GM18909 (cell line): Measurements from ENCODE around the gene NPAS2.

Experiments used
- ATAC-seq: cut with Tn5 transposase; IDR thresholded peaks from one replicate; pipeline ENCODE4 v1.9.1; 2021; ENCODE audit warnings: mild to moderate bottlenecking; ENCODE audit not compliant: unreplicated experiment, poor library complexity

NPAS2 gene

DNA sequence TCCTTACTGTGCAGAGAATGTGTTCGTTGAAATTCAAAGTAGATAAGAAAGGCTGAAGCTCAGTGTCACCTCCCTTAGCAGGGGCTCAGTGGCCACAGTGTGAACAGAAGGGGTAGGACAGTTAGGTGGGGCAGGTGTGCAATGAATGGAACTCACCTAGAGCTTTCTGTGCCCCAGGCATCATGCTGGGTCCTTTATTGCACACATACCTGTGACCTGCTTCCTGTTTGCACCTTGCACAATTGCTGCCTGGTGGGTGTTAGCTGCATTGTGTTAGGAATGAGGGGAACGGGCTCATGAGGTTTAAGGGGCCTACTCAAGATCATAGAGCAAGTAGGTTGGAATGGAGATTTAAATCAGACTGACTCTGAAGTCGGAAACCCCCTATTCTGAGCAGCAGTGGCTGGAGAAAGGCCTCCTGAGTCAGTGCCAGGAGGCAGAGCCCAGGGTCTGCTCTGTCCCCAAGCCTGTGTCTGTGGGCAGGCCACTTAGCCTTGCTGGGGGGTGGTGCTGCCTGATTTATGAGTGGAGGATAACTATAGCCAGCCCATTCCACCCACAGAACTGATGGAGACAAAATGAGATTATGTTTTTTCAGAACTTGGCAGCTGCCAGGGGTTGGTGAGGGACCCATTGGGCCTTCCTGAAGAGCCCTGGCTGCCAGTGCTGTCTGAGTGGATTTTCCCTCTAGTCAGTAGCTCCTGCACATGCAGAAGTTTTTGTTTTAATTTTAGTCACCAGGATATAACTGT lies 76.2 kb downstream of the NPAS2 start:
- no peak for ATAC-seq

DNA sequence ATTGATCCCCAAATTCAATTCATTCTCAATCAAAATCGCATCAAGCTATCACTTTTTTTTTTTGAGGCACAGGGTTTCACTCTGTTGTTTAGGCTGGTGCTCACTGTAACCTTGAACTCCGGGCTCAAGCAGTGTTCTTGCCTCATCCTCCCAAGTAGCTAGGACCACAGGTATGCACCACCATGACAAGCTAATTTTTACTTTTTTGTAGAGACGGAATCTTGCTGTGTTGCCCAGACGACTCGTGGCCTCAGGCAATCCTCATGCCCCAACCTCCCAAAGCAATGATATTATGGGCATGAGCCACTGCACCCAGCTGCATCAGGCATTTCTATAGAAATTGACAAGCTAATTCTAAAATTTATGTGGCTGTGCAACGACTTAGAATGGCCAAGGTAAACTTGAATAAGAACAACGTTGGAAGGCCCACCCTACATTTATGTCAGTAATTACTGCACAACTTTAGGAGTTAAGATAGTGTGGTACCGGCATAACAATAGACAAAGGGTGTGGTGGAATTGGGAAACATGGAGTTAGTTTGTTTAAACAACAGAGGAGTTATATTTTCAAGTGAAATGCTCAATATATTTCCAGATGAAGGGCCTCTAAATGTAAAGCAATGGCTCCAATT lies 78.2 kb downstream of the NPAS2 start:
- ATAC-seq, result no peak

DNA sequence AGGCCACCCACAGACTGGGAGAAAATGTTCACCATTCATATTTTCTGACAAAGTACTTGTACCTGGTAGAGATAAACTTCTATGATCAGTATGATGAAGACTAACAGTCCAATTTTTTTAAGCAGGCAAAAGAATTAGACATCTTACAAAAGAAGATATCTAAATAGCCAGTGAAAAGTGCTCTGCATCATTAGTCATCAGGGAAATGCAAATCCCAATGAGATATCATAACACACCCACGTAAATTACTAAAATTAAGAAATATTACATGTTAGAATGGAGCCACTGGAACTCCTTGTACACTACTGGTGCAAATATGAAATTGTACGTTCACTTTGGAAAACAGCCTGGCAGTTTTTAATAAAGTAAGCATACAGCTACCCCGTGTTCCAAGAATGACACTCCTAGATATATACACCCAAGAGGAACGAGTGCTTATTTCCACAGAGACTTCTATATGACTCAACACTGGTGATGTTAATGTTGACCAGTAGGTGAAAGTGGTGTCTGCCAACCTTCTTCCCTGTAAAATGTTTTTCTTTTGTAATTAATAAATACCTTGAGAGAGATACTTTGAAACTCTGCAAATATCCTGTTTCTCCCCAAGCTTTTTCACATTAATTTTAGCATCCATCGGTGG lies 80.3 kb downstream of the NPAS2 start:
- no peak for ATAC-seq

DNA sequence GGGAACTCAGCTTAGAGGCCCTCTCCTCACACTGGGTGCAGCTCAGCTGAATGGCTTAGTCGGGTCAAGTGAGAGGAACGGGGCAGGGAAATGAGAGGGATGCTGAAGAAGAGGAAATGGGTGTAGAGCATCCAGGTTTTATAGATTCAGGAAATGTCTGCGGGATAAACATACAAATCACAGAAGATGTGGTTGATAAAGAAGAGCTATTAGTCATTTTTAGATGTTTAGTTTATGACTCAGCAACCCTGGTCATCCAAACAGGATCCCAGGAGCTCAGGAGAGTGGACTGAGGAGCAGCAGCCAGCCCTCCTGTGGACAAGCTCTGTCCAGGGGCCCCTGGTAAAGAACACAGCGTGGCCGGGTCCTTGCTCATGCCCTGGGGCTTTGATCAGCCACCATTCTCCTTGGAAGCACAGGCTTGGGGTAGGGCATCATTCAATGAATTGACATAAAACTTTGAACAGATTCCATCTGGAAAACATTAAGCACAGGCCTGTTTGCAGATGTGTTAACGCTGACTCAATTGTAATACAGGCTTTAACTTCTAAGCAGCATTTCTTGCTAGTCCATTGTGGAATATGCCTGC lies 83.0 kb downstream of the NPAS2 start:
- no peak for ATAC-seq

DNA sequence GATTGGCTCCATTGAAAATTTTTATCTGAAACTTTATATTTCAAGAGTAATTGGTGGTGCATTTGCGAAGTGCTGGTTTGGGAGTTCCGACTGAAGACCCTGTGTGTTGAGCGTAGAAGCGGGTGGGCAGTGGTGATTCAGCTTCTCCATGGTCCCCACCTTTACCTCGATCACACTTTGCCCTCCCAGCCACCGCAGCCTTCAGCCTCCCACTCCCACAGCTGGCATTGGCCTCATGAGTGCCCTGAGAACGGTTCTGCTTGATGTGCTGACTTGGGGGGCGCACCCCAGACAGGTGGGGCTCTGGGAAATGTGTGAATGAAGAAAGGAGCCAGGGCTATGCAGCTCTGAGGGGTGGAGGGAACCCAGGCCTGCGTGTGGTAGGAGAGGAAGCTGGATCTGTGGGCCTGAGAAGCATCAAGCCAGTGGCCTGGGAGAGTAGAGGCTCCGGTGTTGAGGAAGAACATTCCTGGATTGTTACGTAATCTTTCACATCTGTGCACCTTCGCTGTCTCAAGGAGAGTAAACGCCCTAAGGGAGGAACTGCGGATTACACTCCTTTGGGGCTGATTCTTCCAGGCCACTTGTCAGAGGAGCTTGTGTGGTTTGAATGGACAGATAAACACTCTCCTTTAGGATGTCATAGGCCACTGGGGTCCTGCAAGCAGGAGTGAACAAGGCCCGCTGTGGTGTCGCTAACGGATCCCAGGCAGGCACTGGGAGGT lies 83.8 kb downstream of the NPAS2 start:
- no peak for ATAC-seq

DNA sequence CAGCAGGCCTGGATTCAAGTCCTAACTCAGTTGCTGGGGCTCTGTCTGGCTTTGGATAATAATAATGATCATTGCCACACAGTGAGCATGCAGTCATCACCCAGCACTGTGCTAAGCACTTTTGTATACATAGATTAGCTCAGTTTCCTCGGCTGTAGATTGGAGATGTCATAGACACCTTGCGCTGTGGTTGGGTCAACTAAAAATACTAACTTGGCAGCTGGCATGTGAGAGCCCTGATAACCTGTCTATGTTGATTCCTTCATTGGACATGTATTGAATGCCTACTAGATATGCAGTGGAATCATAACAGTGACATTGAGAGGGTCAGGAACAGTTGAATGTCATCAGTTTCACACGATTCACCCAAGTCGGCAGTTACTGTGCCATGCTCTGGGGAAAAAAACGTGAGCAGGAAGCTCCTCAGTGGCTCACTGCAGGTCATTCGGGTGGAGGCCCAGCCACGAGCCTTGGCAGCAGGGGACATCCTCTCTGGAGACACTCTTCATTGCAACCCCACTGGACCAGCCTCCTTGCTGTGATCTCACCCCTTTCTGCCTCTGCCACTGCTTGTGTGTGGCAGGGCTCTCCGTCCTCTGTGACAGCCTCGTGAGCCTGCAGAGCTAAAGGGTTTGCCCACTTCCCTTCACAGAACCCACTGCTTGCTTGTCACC lies 85.3 kb downstream of the NPAS2 start:
- no peak for ATAC-seq

DNA sequence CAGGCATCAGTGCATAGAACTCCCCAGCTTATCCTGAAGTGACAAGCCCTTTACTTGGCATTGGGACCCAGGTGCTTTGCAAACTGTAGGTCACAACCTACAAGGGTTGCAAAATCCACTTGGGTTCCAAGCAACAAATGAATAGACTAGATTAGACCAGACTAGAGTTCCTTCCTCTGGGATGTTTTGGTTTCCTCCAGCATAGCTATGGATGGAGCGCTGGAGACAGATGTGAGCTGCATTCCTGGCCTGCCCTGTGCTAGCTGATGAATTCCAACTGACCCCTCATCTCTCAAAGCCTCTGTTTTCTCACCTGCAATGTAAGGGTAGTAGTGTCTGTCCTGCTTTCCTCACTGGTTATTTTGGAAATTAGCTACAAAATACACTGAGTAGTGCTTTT lies 86.2 kb downstream of the NPAS2 start:
- no peak for ATAC-seq

DNA sequence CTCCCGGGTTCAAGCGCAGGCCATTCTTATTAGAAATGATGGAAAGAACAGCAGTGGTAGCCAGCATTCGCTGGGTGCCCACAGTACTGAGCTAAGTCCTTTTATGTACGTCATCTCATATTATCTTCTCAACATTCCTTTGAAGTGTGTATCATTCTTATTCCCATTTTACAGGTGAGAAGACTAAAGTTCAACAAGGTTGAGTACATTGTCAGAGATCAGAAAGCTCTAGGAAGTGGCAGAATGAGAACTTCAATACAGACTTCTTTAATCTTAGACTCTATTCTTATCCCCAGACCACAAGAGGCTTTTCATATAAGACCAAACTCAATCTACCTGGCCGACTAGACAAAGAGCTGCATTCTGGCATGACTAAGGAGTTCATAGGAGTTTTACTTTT lies 86.7 kb downstream of the NPAS2 start:
- ATAC-seq, result no peak

DNA sequence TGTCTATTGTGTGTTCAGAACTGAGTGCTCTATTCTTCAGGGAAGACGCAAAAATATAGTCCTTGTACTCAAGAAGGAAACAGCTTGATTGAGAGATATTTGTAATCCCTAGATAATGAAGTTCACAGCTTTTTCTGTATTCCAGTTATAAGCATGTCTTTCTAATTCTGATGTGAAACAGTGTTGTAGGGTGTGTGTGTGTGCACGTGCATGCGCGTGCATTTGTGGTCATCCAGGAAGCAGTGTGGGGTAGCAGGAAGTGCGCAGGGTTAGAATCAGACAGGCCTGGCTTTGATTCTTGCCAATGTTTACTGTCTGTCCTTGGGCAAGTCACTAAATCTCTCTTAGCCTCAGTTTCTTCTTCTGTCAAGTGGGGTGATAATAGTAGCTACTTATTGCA lies 87.9 kb downstream of the NPAS2 start:
- ATAC-seq, result no peak

DNA sequence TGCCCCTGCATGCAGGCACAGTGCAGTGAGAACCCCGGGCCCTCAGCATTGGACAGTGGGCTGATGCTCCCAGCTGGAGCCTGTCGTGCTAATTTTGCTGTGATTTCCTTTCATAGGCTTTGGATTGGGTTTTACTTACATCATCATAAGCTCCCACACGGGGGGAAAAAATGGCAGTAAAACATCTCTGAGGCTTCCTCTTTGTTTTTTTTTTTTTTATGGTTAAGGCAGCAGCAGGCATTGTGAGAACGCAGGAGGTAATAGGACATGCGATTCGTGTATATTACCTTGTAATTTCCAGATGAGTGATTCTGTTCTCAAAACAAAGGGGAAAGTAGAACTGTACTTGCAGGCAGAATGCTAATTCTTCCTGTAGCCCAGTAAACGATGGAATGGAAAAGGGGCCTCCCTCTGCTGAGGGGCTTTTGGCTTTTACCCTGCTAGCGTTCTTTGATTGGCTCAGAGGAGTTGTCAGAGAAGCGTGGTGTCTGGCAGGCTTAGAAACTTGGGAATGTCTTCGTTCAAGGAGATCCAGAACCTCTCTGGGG lies 89.7 kb downstream of the NPAS2 start:
- no peak for ATAC-seq

DNA sequence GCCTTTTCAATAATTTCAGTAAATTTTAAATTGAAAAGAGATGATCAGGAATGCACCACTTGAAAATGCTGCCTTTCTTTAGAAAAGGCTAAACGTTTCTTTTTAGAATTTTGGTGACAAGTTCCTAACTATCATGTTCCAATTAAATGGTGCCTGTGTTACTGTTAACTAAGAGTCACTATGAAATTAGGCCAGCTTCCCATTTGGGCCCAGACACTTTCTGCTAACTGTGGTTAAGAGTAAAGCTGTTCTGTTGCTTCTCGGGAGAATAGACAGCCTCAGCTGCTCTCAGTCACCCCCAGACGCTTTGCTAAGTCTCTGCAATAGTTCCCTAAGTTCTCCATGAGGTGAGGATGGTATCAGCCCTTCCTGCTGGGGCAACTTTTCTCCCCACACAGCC lies 90.2 kb downstream of the NPAS2 start:
- ATAC-seq, result no peak

DNA sequence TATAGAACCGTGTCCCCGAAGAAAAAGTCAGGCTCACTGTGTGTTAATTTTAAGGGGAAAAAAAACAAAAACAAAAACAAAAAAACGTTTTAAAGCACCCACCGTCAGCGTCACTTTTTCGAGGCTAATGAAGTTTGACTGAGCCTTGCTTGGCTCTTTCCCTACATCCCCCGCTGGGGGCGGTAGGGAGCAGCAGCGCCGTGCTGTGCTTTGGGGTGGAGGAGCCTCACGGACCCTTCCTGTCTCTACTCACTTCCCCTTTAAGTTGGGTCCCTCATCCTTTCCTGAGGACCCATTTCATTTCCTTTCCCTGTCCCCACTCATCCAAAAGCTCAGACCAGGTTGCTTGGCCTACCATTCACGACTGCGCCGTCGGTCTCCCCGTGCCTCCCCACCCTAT lies 99.4 kb downstream of the NPAS2 start:
- ATAC-seq, result no peak

DNA sequence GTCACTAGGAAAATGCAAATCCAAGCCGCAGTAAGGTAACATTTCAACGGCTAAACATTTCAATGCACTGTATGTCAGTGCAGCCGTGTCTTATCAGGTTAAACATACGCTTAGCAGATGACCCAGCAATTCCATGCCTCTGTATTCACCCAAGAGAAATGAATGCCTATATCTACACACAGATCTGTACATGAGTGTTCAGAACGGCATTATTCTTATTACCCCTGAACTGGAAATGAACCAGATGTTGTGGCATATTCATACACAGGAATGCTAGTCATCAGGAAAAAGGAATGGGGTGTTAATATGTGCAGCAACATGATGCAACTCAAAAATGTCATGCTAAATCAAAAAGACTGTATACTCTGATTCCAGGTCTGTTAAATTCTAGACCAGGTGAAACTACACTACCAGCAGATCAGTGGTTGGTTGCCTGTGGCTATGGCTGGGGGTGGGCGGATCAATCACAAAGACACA lies 101.8 kb downstream of the NPAS2 start:
- no peak for ATAC-seq

DNA sequence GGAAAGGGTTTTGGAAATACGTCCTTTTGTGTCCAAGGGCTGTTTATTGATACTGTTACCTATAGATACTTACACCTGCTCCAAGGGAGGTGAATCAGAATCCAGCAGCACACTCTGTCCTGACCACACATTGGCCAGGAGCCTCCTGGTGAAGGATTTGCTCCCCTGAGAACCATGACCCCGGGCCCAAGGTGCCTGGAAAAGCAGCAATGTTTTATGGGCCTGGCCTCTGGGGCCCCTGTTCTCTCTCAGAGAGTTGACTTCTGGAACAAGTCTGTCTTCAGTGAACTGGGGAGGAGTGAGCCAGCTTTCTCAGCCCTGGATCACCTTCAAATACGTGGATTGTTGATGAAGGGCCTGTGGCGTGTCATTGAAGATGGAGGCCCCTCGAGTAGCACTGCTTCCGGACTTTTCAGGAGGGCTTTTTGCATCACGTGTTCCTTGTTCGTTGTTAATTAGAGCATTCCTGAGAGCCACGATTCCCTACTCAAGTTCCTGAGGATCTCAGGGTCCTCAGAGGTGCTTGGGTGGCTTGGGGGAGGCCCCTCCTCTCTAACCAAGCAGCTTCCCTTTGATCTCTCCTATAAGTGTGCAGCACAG lies 103.6 kb downstream of the NPAS2 start:
- ATAC-seq, result no peak

DNA sequence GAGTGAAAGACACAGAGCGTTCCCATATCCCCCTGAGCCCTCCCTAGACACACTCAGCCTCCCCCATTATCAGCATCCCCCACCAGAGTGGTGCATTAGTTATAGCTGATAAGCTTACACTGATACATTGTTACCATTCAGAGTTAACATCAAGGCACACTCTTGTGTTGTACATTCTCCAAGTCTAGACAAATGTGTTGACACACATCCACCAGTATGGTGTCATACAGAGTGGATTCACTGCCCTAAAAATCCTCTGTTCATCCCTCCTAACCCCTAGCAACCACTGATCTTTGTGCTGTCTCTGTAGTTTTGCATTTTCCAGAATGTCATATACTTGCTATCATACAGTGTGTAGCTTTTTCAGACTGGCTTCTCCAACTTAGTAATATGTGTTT lies 104.2 kb downstream of the NPAS2 start:
- peak; percentile 6 for ATAC-seq

DNA sequence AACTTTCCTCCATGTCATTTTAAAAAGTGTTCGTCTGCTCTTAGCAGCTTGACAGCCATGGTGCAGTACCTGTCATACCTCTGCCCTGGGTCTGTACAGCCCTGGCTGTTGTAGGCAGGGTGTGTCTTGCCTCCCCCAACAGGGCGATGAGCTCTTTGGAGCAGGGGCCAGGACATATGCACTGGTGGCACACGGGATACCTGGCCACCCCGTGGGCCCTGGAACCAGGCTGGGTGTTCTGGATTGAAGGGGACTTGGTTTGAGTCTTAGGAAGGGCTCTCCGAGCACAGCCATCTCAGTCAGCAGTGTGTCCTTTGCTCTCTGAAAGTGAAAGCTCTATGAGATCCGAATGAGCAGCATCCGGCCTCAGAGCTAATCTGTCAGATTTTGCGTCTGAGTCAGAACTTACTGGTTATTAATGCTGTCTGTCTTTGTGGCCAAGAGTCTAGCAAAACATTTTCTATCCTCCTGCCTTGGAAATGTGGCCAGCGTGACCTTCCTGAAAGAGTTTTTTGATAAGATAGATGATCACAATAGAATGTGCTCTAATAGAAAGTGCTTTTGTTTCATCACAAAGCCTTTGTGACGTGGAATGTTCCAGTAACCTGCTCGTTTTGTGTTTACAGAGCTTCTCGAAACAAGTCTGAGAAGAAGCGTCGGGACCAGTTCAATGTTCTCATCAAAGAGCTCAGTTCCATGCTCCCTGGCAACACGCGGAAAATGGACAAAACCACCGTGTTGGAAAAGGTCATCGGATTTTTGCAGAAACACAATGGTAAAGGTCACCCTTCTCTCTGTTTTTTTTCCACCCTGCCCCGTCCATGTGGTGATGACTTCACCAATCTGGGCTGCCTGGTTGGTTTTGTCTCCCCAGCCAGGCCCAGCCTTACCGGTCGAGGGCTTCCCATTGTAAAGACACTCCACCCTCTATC lies 104.8 kb downstream of the NPAS2 start:
- ATAC-seq, result peak; percentile 82

DNA sequence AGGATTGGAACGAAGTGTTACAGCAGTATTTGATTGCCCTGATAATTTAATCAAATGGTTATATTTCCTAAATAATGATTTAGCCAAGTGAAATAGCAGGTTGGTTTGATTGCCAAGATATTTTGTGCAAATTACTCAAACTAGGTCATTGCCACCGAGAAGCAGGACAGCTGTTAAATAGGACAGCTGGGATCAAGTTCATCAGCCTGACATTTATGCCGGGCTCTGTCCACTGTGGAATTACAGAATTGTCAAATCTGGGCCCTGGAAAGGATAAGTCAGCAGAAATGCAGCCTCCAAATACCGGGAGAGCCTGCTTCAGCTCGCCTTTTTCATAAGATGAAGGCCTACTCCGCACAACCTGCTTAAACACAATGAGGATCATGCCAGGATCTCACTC lies 108.3 kb downstream of the NPAS2 start:
- no peak for ATAC-seq

DNA sequence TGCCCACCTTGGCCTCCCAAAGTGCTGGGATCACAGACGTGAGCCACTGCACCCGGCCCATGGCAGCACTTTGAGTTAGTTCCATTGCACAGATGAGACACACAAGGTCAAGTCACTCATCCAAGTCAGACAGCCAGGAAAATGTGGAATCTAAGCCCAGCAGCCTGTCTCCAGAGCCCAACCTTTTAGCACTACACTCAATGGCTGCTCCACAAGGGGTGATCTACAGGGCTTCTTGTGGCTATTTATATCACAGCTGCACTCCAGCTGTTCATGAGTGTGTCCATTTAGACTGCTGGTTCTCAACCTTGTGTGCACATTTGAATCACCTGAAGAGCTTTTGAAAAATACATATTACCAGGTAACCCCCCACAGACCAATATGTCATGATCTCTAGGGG lies 109.2 kb downstream of the NPAS2 start:
- no peak for ATAC-seq
